Measurements from ENCODE around the gene ZC3H10. TPM values are rescaled to one million over a fixed set of nuclear protein-coding genes. Genes with fewer than 3 reads are reported as not detected.
A peak's percentile ranks its signal among the peaks of the same experiment; 100 is the strongest.

Gene ZC3H10
- total and polyA plus RNA-seq, 12 donors = 2.2 to 15.0 (median 7.6) TPM

DNA sequence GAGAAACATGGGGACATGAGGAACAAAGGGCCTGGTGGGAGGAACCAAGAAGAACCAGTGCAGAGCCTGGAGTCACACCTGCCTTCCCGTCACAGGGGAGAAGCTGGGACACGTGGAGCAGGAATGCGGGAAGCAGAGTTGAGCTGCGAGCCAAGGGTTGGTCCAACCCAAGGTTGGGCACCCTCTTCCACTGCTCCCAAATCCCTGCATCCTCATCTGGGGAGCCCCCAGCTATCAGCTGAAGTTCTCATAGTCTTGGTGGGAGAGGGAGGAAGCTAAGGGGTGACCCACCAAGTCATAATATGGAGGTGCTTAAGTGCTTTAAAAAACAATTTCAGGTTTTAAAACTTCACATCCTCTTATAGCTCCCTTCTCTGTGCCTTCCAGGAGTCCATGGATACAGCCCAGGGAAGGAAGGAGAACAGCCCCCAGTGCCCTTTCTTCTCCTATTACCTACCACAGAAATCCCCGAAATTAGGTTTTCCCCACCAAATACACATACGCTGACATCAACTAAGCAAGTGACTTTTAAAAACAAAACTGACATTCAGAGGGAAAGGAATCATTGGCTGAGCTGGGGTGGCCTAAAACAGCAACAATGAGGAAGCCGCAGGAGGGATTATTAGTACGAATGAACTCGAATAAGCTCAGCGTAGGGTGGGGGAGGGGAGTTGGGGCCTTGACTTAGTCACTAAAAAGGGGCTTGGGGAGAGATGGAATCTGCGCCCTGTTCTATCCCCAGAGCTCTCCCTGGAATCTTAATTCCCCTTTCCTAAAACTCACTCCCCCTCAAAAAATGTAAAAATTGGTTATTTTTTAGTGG is 44.6 kb downstream of the ZC3H10 start:
- no peak for TF ChIP-seq POLR2A (IDR thresholded peaks at IDR 0.05)
- TF ChIP-seq, protein P1, sequence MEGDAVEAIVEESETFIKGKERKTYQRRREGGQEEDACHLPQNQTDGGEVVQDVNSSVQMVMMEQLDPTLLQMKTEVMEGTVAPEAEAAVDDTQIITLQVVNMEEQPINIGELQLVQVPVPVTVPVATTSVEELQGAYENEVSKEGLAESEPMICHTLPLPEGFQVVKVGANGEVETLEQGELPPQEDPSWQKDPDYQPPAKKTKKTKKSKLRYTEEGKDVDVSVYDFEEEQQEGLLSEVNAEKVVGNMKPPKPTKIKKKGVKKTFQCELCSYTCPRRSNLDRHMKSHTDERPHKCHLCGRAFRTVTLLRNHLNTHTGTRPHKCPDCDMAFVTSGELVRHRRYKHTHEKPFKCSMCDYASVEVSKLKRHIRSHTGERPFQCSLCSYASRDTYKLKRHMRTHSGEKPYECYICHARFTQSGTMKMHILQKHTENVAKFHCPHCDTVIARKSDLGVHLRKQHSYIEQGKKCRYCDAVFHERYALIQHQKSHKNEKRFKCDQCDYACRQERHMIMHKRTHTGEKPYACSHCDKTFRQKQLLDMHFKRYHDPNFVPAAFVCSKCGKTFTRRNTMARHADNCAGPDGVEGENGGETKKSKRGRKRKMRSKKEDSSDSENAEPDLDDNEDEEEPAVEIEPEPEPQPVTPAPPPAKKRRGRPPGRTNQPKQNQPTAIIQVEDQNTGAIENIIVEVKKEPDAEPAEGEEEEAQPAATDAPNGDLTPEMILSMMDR (IDR thresholded peaks at IDR 0.05) = no peak
- WGBS, 4 donors = 66 to 73% (median 70%) methylated on average over 11 of the region's 11 CpGs
- Histone ChIP-seq H3K27ac (peak overlapping the region in 1 of 5 donors; percentile 14), H3K4me3 (no peak overlapping the region), H3K27me3 (no peaks in the 10 kb centered on the region), H3K4me1 (replicated peaks in 1 of 2) (peaks cover 22 to 25% of the 10 kb centered on the region in 2 donors), H3K36me3 (replicated peaks in 1 of 2) (peaks cover 0 to 83% of the 10 kb centered on the region in 2 donors), H3K9me3 (replicated peaks in 1 of 3) (no peaks in the 10 kb centered on the region)
- DNase-seq = no peak
- intact Hi-C loops (cut with DNase I) = loop anchor here in 1 of 2 donors (5.0 kb wide), 1 partner anchor 35 kb away; the partner anchor contains the start of gene ESYT1

DNA sequence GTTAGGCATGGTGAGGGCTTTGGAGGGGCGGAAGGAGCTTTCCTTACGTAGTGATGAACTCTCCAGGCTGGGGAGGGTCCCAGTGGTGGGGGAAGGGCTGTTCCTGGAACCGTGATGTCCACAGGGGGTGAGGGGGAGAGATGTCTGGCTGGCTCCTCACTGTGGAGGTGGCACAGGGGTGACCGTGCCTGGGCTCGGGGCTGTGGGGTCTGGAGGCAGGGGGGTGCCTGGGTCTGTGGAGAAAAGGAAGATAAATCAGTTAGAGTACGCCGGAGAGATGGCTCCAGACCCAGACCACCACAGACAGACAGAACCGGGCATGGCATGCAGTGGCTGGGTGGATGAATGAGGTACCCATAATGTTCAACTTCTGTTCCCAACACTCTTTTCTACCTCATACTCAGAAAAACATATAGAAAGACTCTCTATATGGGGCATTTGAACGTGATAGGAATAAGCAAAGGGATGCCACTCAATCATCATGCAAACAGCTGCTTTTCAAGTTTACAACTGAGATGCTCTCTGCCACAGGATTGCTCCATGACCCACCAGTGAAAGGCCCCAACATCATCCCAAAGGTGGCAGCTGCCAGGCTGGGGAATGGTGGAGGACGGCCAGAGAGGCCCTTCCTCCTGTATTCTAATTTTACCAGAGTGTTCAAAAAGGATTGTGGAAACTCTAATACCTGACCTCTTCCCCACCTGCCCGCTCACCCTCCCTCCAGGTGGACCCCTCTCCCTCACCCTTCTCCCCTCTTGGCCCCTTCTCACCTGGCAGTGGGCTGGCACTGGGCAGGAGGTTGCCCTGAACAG is 45.7 kb downstream of the ZC3H10 start:
- H3K27me3 ChIP-seq = no peaks in the 10 kb centered on the region
- DNase-seq = no peak
- H3K4me1 ChIP-seq (replicated peaks in 1 of 2) = peaks cover 22 to 25% of the 10 kb centered on the region in 2 donors
- TF ChIP-seq, protein P1 (IDR thresholded peaks at IDR 0.05) = no peak
- TF ChIP-seq POLR2A (IDR thresholded peaks at IDR 0.05) = no peak
- 67 to 88% (median 73%) methylated on average over 6 to 11 of the region's 11 CpGs for WGBS, 4 donors
- H3K9me3 ChIP-seq (replicated peaks in 1 of 3) = no peaks in the 10 kb centered on the region
- H3K4me3 ChIP-seq = no peak overlapping the region
- H3K27ac ChIP-seq = no peak overlapping the region
- intact Hi-C loops (cut with DNase I) = loop anchor here in 1 of 2 donors (5.0 kb wide), 1 partner anchor 36 kb away; the partner anchor contains the start of gene ESYT1
- peaks cover 0 to 91% of the 10 kb centered on the region in 2 donors for H3K36me3 ChIP-seq (replicated peaks in 1 of 2)

DNA sequence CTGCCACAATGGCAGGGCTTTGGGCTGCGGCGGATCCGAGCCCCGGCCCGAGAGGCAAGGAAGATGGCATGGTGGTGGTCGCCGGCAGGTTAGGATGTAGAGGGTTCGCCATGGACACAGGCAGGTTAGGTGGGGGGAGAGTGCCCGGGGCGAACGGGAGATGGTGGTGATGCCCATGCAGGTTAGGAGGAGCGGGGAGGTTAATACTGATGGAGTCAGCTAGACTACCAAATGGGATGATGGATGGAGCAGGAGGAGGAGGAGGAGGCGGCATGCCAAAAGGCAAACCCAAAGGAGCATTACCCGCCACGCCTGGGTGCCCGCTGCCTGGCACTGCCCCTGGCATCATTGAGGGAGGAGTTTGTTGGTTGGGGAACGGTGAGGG is 46.3 kb downstream of the ZC3H10 start:
- Histone ChIP-seq H3K4me1 (replicated peaks in 1 of 2) (peaks cover 21 to 23% of the 10 kb centered on the region in 2 donors), H3K27me3 (no peaks in the 10 kb centered on the region), H3K9me3 (replicated peaks in 1 of 3) (no peaks in the 10 kb centered on the region), H3K27ac (no peak overlapping the region), H3K36me3 (replicated peaks in 1 of 2) (peaks cover 0 to 97% of the 10 kb centered on the region in 2 donors), H3K4me3 (no peak overlapping the region)
- 92 to 93% (median 93%) methylated on average over 17 of the region's 17 CpGs for WGBS, 4 donors
- no peak for DNase-seq
- intact Hi-C loops (cut with DNase I) = loop anchor here in 1 of 2 donors (5.0 kb wide), 1 partner anchor 37 kb away; the partner anchor contains the start of gene ESYT1
- TF ChIP-seq POLR2A (IDR thresholded peaks at IDR 0.05) = no peak
- TF ChIP-seq, protein P1 (IDR thresholded peaks at IDR 0.05) = no peak

DNA sequence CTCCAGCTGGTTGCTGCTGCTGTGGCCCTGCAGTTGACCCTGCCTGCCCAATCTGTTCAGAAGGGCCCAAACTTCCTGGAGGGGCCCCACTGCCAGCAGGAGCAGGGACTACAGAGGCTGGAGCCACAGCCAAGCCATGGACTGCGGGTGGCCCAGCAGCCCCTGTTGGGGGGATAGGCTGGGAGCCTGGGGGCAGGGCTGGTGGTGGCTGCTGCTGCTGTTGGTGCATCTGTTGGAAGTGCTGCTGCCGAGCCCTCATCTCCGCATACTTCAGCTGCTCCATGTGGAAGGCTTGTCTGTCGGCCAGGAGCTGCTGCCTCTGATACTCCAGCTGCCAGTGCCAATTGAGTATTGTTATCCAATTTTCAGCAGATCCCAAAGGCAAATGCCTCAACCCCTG is 47.3 kb downstream of the ZC3H10 start:
- WGBS, 4 donors = 71 to 93% (median 72%) methylated on average over 2 to 4 of the region's 4 CpGs; no CpG with 5 or more reads in 1 of the 4 donors
- H3K4me3 ChIP-seq = no peak overlapping the region
- TF ChIP-seq, protein P1 (IDR thresholded peaks at IDR 0.05) = no peak
- TF ChIP-seq POLR2A (IDR thresholded peaks at IDR 0.05) = no peak
- H3K36me3 ChIP-seq (replicated peaks in 1 of 2) = peaks cover 0 to 97% of the 10 kb centered on the region in 2 donors
- no peaks in the 10 kb centered on the region for H3K27me3 ChIP-seq
- DNase-seq = no peak
- H3K9me3 ChIP-seq (replicated peaks in 1 of 3) = no peaks in the 10 kb centered on the region
- no peak overlapping the region for H3K27ac ChIP-seq
- peaks cover 11 to 13% of the 10 kb centered on the region in 2 donors for H3K4me1 ChIP-seq (replicated peaks in 1 of 2)
- intact Hi-C loops (cut with DNase I) = loop anchor here in 1 of 2 donors (5.0 kb wide), 1 partner anchor 143 kb away; the partner anchor contains the start of gene IKZF4

Data from adrenal gland (tissue), 12 donors.